HepG2 (cell line): ENCODE results near the gene RPS6KA2. TPM values are rescaled to one million over a fixed set of nuclear protein-coding genes. Genes with fewer than 3 reads are reported as not detected.

Experiments
- ATAC-seq: fragments of 200-7000 bp; cut with Tn5 transposase; 3 replicates; pipeline ENCODE4 v1.9.1; 2020; ENCODE audit warnings: mild to moderate bottlenecking, moderate library complexity
- BruUV-seq: library from RNA; stranded (reverse); fragments of 400-500 nt; replicated peaks from 2 replicates; lab custom pipeline; 2021; lab: Mats Ljungman, UMichigan
- CTCF ChIA-PET: fragments of 300-600 bp; formaldehyde crosslinking; extraction: SDS; loops from one replicate; lab custom pipeline; 2021; ENCODE audit warnings: low total read pairs, inconsistent platforms, low intra/inter-chr PET ratio; lab: Yijun Ruan, JAX
- POLR2A ChIA-PET: fragments of 350-600 bp; sonication (Branson Sonifier 250); formaldehyde crosslinking; loops from one replicate; lab custom pipeline; 2020; ENCODE audit warnings: antibody characterized with exemption, inconsistent platforms; lab: Yijun Ruan, JAX
- DNase-seq: peaks from one replicate; pipeline ENCODE4 v3.0.0-alpha.2; 2015; ENCODE audit warnings: low spot score
- FAIRE-seq: peaks from 3 replicates; lab custom pipeline; 2011; peaks lifted over from hg19 to GRCh38; lab: Jason Lieb, UNC
- H2AFZ ChIP-seq: one replicate; pipeline ENCODE4 v1.6.1; 2011; ENCODE audit warnings: low read length, inconsistent platforms
- H3K27ac ChIP-seq: fragments of 300-600 bp; 3 replicates; pipeline ENCODE4 v1.8.0; 2011; ENCODE audit warnings: mixed run types, mild to moderate bottlenecking, mixed read lengths, low read length, inconsistent platforms; ENCODE audit not compliant: insufficient read depth; ENCODE audit errors: extremely low read length
- H3K27me3 ChIP-seq, 2 experiments: fragments of 200-600 bp in 1 of 2; 2 replicates in 1 of 2; 3 replicates in 1 of 2; pipeline versions ENCODE4 v1.6.0 to v1.8.0; 2011; ENCODE audit warnings: low read length in 2 of 2, mild to moderate bottlenecking in 2 of 2, moderate library complexity in 2 of 2, inconsistent platforms in 1 of 2; ENCODE audit not compliant: insufficient read depth in 2 of 2, control insufficient read depth in 1 of 2
- H3K36me3 ChIP-seq, 2 experiments: fragments of 200-600 bp in 1 of 2; replicated peaks in 1 of 2; 2 replicates in 1 of 2; 3 replicates in 1 of 2; pipeline versions ENCODE4 v1.5.1 to v1.8.0; 2011; ENCODE audit warnings: low read length in 2 of 2, inconsistent platforms in 1 of 2; ENCODE audit not compliant: insufficient read depth in 2 of 2, control insufficient read depth in 1 of 2
- H3K4me1 ChIP-seq: 2 replicates; pipeline ENCODE4 v1.5.1; 2012; ENCODE audit warnings: low read length, inconsistent platforms; ENCODE audit not compliant: insufficient read depth
- H3K4me2 ChIP-seq: 2 replicates; pipeline ENCODE4 v1.6.0; 2011; ENCODE audit warnings: low read depth, low read length, inconsistent platforms
- H3K4me3 ChIP-seq, 3 experiments: fragments of 200-600 bp in 1 of 3; sonication (generic), shearing (Covaris generic) in 1 of 3; replicated peaks in 1 of 3; 2 replicates each; pipeline ENCODE4 v1.5.1; 2011 to 2016; ENCODE audit warnings: low read length in 3 of 3, inconsistent platforms in 2 of 3, low read depth in 2 of 3, mild to moderate bottlenecking in 2 of 3, control low read depth in 1 of 3, mixed read lengths in 1 of 3; ENCODE audit not compliant: insufficient read depth in 1 of 3
- H3K79me2 ChIP-seq: one replicate; pipeline ENCODE4 v1.6.1; 2011; ENCODE audit warnings: low read length, inconsistent platforms; ENCODE audit not compliant: insufficient read depth
- H3K9ac ChIP-seq: 2 replicates; pipeline ENCODE4 v1.6.0; 2011; ENCODE audit warnings: mild to moderate bottlenecking, low read depth, low read length, inconsistent platforms; ENCODE audit not compliant: insufficient read depth
- H3K9me3 ChIP-seq: 2 replicates; pipeline ENCODE4 v1.5.1; 2012; ENCODE audit warnings: mild to moderate bottlenecking, low read length
- H4K20me1 ChIP-seq: 2 replicates; pipeline ENCODE4 v1.6.0; 2011; ENCODE audit warnings: inconsistent platforms, mild to moderate bottlenecking, low read length, moderate library complexity; ENCODE audit not compliant: insufficient read depth
- GRHL1 ChIP-seq: sonication (generic); formaldehyde crosslinking; conservative IDR thresholded peaks from 2 replicates; pipeline ENCODE4 v1.8.0; 2022; ENCODE audit warnings: missing genetic modification reagents
- MTA1 ChIP-seq: sonication (generic); formaldehyde crosslinking; IDR thresholded peaks from 2 replicates; pipeline ENCODE4 v1.4.0; 2020; ENCODE audit warnings: missing genetic modification reagents, mild to moderate bottlenecking, borderline replicate concordance
- NR2F1 ChIP-seq, 2 experiments: fragments of 450-650 bp in 1 of 2; formaldehyde crosslinking in 1 of 2; IDR thresholded peaks; 2 replicates each; pipeline versions ENCODE4 v1.5.0 to v1.6.1; 2016 to 2020; ENCODE audit warnings: mild to moderate bottlenecking in 1 of 2, missing compliant biosample characterization in 1 of 2, missing genetic modification reagents in 1 of 2, moderate library complexity in 1 of 2
- PHB2 ChIP-seq: fragments of 450-650 bp; IDR thresholded peaks from 2 replicates; pipeline ENCODE4 v1.6.1; 2018; ENCODE audit not compliant: partially characterized antibody
- POLR2G ChIP-seq: fragments of 200-400 bp; formaldehyde crosslinking; IDR thresholded peaks from 2 replicates; pipeline ENCODE4 v1.6.1; 2018; ENCODE audit warnings: mild to moderate bottlenecking, low read depth, low read length, moderate library complexity
- SYNCRIP ChIP-seq: fragments of 200-400 bp; formaldehyde crosslinking; IDR thresholded peaks from 2 replicates; pipeline ENCODE4 v1.6.1; 2018; ENCODE audit warnings: mild to moderate bottlenecking, low read depth, low read length; ENCODE audit not compliant: insufficient read depth
- THAP11 ChIP-seq: IDR thresholded peaks from 2 replicates; pipeline ENCODE4 v1.6.1; 2016; ENCODE audit warnings: missing biosample characterization, missing genetic modification reagents
- ZNF383 ChIP-seq: sonication (generic); formaldehyde crosslinking; IDR thresholded peaks from 2 replicates; pipeline ENCODE4 v1.4.0; 2020; ENCODE audit warnings: missing genetic modification reagents, mild to moderate bottlenecking, borderline replicate concordance
- ZSCAN21 ChIP-seq: sonication (generic); formaldehyde crosslinking; IDR thresholded peaks from 2 replicates; pipeline ENCODE4 v1.8.0; 2022; ENCODE audit warnings: mild to moderate bottlenecking, missing genetic modification reagents, moderate library complexity, borderline replicate concordance
- ZXDC ChIP-seq: sonication (generic); formaldehyde crosslinking; IDR thresholded peaks from 2 replicates; pipeline ENCODE4 v1.5.0; 2020; ENCODE audit warnings: mild to moderate bottlenecking, missing genetic modification reagents
- WGBS: methylation state at CpG from one replicate; pipeline ENCODE4 v1.1.6; 2017; ENCODE audit warnings: low lambda C conversion rate; 5-methylcytosine and 5-hydroxymethylcytosine counted together
- in situ Hi-C: cut with HindIII; loops from 2 replicates; pipeline ENCODE4 v1.10.0; 2017; ENCODE audit warnings: low pct_unique_long_range_greater_than_20kb; ENCODE audit not compliant: extremely low pct_ligation_motif_present
- intact Hi-C: fragments of 100-400 bp; cut with micrococcal nuclease; formaldehyde crosslinking; loops from one replicate; pipeline ENCODE4 v1.10.0; 2022; ENCODE audit not compliant: unreplicated experiment
- polyA plus RNA-seq, 8 experiments: library from polyadenylated mRNA; depleted of rRNA in 3 of 8; stranded (reverse) in 7 of 8; unstranded in 1 of 8; fragments of >200 nt; fragmentation: Illumina TruSeq in 4 of 8; extraction: Trizol in 4 of 8; gene quantifications; 2 replicates each; pipeline versions ENCODE4 v1.2.1 to v1.2.3, GENCODE V29; 2011 to 2016; ENCODE audit warnings: low read depth in 4 of 8, missing spikeins in 1 of 8, mixed read lengths in 1 of 8; ENCODE audit not compliant: insufficient read depth in 1 of 8
- total RNA-seq, 5 experiments: library from RNA; depleted of rRNA; stranded (reverse); fragments of >200 nt; fragmentation: Illumina TruSeq; extraction: Trizol; gene quantifications; 2 replicates each; pipeline ENCODE4 v1.2.3, GENCODE V29; 2016; ENCODE audit warnings: low read depth in 1 of 5
- TF ChIP-seq, protein P1 (sequence below): sonication (generic); formaldehyde crosslinking; IDR thresholded peaks from 2 replicates; pipeline ENCODE4 v1.5.0; 2020; ENCODE audit warnings: missing genetic modification reagents
- TF ChIP-seq, protein P2 (sequence below): IDR thresholded peaks from 2 replicates; pipeline ENCODE4 v1.6.1; 2016
- TF ChIP-seq, protein P3 (sequence below): sonication (generic); formaldehyde crosslinking; IDR thresholded peaks from 2 replicates; pipeline ENCODE4 v1.5.0; 2020; ENCODE audit warnings: mild to moderate bottlenecking, missing genetic modification reagents, borderline replicate concordance

Gene RPS6KA2
- total and polyA plus RNA-seq, 2 of the 13 experiments (the other 11 are each of a cell fraction or from before 2014, with no cell fraction given), result 0.22 to 0.38 TPM

GRCh38 chr6:166567107-166567506, 59.9 kb downstream of the RPS6KA2 start:
- Histone ChIP-seq H3K4me2 (no peak overlapping the region), H4K20me1 (no peaks in the 10 kb centered on the region; the same call in 1 of the 2 replicates), H3K79me2 (no peaks in the 10 kb centered on the region), H3K9ac (no peak overlapping the region), H2AFZ (no peak overlapping the region), H3K4me3 (no peak overlapping the region), H3K27me3 (peaks cover 12 to 74% of the 10 kb centered on the region in 2 experiments; a peak in 3 of 5 replicates), H3K9me3 (no peaks in the 10 kb centered on the region), H3K27ac (no peak overlapping the region), H3K4me1 (no peaks in the 10 kb centered on the region)
- no TSS peak for BruUV-seq
- CTCF ChIA-PET, result no interaction called here
- intact Hi-C loops, result no loop called here
- no peak for ATAC-seq
- TF ChIP-seq, protein P1, sequence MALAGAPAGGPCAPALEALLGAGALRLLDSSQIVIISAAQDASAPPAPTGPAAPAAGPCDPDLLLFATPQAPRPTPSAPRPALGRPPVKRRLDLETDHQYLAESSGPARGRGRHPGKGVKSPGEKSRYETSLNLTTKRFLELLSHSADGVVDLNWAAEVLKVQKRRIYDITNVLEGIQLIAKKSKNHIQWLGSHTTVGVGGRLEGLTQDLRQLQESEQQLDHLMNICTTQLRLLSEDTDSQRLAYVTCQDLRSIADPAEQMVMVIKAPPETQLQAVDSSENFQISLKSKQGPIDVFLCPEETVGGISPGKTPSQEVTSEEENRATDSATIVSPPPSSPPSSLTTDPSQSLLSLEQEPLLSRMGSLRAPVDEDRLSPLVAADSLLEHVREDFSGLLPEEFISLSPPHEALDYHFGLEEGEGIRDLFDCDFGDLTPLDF (CRISPR knock-in tag), result no peak
- TF ChIP-seq MTA1 (CRISPR knock-in tag) (no peak), POLR2G (no peak), ZNF383 (CRISPR knock-in tag) (no peak), NR2F1 (CRISPR knock-in tag; IDR thresholded peaks at IDR 0.05) (no peak), PHB2 (no peak), ZXDC (CRISPR knock-in tag) (no peak), GRHL1 (CRISPR knock-in tag) (no peak), ZSCAN21 (no peak), SYNCRIP (no peak), THAP11 (CRISPR knock-in tag) (no peak)
- TF ChIP-seq, protein P2, sequence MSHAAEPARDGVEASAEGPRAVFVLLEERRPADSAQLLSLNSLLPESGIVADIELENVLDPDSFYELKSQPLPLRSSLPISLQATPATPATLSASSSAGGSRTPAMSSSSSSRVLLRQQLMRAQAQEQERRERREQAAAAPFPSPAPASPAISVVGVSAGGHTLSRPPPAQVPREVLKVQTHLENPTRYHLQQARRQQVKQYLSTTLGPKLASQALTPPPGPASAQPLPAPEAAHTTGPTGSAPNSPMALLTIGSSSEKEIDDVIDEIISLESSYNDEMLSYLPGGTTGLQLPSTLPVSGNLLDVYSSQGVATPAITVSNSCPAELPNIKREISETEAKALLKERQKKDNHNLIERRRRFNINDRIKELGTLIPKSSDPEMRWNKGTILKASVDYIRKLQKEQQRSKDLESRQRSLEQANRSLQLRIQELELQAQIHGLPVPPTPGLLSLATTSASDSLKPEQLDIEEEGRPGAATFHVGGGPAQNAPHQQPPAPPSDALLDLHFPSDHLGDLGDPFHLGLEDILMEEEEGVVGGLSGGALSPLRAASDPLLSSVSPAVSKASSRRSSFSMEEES, result no peak
- TF ChIP-seq, protein P3, sequence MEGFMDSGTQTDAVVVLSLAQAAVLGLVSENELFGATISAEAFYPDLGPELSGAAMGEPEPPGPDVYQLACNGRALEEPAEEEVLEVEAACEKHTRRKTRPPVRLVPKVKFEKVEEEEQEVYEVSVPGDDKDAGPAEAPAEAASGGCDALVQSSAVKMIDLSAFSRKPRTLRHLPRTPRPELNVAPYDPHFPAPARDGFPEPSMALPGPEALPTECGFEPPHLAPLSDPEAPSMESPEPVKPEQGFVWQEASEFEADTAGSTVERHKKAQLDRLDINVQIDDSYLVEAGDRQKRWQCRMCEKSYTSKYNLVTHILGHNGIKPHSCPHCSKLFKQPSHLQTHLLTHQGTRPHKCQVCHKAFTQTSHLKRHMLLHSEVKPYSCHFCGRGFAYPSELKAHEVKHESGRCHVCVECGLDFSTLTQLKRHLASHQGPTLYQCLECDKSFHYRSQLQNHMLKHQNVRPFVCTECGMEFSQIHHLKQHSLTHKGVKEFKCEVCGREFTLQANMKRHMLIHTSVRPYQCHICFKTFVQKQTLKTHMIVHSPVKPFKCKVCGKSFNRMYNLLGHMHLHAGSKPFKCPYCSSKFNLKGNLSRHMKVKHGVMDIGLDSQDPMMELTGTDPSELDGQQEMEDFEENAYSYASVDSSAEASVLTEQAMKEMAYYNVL (CRISPR knock-in tag), result no peak
- TF ChIP-seq, all 625 proteins: peak for 0
- WGBS, result 15% methylated on average over 8 of the region's 8 CpGs
- FAIRE-seq (no peak), DNase-seq (no peak)
- POLR2A ChIA-PET, result no interaction called here
- in situ Hi-C loops, result no loop called here
- H3K36me3 ChIP-seq, result no peaks in the 10 kb centered on the region
